BJ (cell line): ENCODE results near the gene SNRNP48. TPM values are rescaled to one million over a fixed set of nuclear protein-coding genes. Genes with fewer than 3 reads are reported as not detected.

Experiments
- CTCF ChIA-PET: fragments of 350-600 bp; formaldehyde crosslinking; extraction: SDS; loops from one replicate; lab custom pipeline; 2021; ENCODE audit warnings: antibody characterized with exemption, inconsistent platforms; lab: Yijun Ruan, JAX
- POLR2A ChIA-PET: fragments of 300-600 bp; sonication (Branson Sonifier 250); formaldehyde crosslinking; extraction: SDS; loops from one replicate; lab custom pipeline; 2021; ENCODE audit warnings: antibody characterized with exemption; lab: Charles Lee
- DNase-seq: peaks from one replicate; pipeline ENCODE4 v3.0.0-alpha.2; 2011; ENCODE audit warnings: low read depth
- H3K27me3 ChIP-seq: 2 replicates; pipeline ENCODE4 v1.6.0; 2011; ENCODE audit warnings: low read length; ENCODE audit not compliant: control insufficient read depth, insufficient read depth
- H3K36me3 ChIP-seq: 2 replicates; pipeline ENCODE4 v1.5.1; 2011; ENCODE audit warnings: low read length; ENCODE audit not compliant: control insufficient read depth, insufficient read depth
- H3K4me3 ChIP-seq: 2 replicates; pipeline ENCODE4 v1.5.1; 2011; ENCODE audit warnings: low read depth, mild to moderate bottlenecking, control low read depth, low read length
- CTCF ChIP-seq: IDR thresholded peaks from 2 replicates; pipeline ENCODE4 v1.5.1; 2011; ENCODE audit warnings: low read depth, mild to moderate bottlenecking, control low read depth, inconsistent platforms, low read length, moderate library complexity; ENCODE audit not compliant: insufficient read depth
- polyA plus RNA-seq: library from polyadenylated mRNA; depleted of rRNA; stranded (reverse); fragments of >200 nt; gene quantifications from 2 replicates; pipeline ENCODE4 v1.2.3, GENCODE V29; 2011

The SNRNP48 gene
- polyA plus RNA-seq, 1 experiment, result 2.6 TPM

GRCh38 chr6:7632501-7633290 lies 42.7 kb downstream of the SNRNP48 start:
- Histone ChIP-seq H3K4me3 (no peak overlapping the region), H3K36me3 (no peaks in the 10 kb centered on the region), H3K27me3 (no peaks in the 10 kb centered on the region)
- ChIA-PET POLR2A (no interaction called here), CTCF (no interaction called here)
- DNase-seq, result no peak
- TF ChIP-seq CTCF, result no peak

- H3K4me3 ChIP-seq, result no peak overlapping the region
- no peaks in the 10 kb centered on the region for H3K27me3 ChIP-seq
- no peak for TF ChIP-seq CTCF
- CTCF ChIA-PET, result no interaction called here
- no peak for DNase-seq
- POLR2A ChIA-PET, result no interaction called here
- no peaks in the 10 kb centered on the region for H3K36me3 ChIP-seq
Observed at GRCh38 chr6:7633361-7633760, 43.4 kb downstream of the SNRNP48 start.

GRCh38 chr6:7636151-7636550 lies 46.2 kb downstream of the SNRNP48 start:
- CTCF ChIA-PET, result interaction anchor here (1.2 kb wide), 1 partner anchor 8 kb away, joined by 3 read pairs; no protein-coding TSS in a partner anchor
- no peak for TF ChIP-seq CTCF

GRCh38 chr6:7637533-7637932 lies 47.5 kb downstream of the SNRNP48 start:
- no peaks in the 10 kb centered on the region for H3K36me3 ChIP-seq
- no peak for TF ChIP-seq CTCF
- POLR2A ChIA-PET, result no interaction called here
- H3K4me3 ChIP-seq, result no peak overlapping the region
- CTCF ChIA-PET, result interaction anchor here (1.2 kb wide), 1 partner anchor 20 kb away, joined by 3 read pairs; no protein-coding TSS in a partner anchor
- H3K27me3 ChIP-seq, result no peaks in the 10 kb centered on the region
- DNase-seq, result no peak

More at GRCh38 chr6:7636151-7636550, 46.2 kb downstream of the SNRNP48 start:
- H3K36me3 ChIP-seq, result no peaks in the 10 kb centered on the region
- POLR2A ChIA-PET, result no interaction called here
- no peak overlapping the region for H3K4me3 ChIP-seq
- no peaks in the 10 kb centered on the region for H3K27me3 ChIP-seq
- no peak for DNase-seq

- Histone ChIP-seq H3K36me3 (no peaks in the 10 kb centered on the region), H3K4me3 (no peak overlapping the region), H3K27me3 (no peaks in the 10 kb centered on the region)
- ChIA-PET POLR2A (no interaction called here), CTCF (interaction anchor here (1.1 to 2.9 kb wide), 2 partner anchors 8 to 33 kb away, joined by 3 to 7 read pairs; no protein-coding TSS in a partner anchor)
- TF ChIP-seq CTCF, result no peak
- DNase-seq, result no peak
Observed at GRCh38 chr6:7639427-7639826, 49.4 kb downstream of the SNRNP48 start.
